DOHH2 (cell line): ENCODE measurements around the gene EGR1.

Experiments
- CTCF ChIP-seq: fragments of 200-600 bp; sonication (generic); IDR thresholded peaks from one replicate; pipeline ENCODE4 v1.5.1; 2014; ENCODE audit warnings: antibody characterized with exemption, mild to moderate bottlenecking, low read depth, low read length; ENCODE audit not compliant: poor library complexity, severe bottlenecking
- EZH2phosphoT487 ChIP-seq: fragments of 200-600 bp; sonication (generic); IDR thresholded peaks from 2 replicates; pipeline ENCODE4 v1.6.1; 2017; ENCODE audit warnings: borderline replicate concordance, mild to moderate bottlenecking, antibody characterized with exemption, low read length, moderate library complexity, mixed read lengths

DNA sequence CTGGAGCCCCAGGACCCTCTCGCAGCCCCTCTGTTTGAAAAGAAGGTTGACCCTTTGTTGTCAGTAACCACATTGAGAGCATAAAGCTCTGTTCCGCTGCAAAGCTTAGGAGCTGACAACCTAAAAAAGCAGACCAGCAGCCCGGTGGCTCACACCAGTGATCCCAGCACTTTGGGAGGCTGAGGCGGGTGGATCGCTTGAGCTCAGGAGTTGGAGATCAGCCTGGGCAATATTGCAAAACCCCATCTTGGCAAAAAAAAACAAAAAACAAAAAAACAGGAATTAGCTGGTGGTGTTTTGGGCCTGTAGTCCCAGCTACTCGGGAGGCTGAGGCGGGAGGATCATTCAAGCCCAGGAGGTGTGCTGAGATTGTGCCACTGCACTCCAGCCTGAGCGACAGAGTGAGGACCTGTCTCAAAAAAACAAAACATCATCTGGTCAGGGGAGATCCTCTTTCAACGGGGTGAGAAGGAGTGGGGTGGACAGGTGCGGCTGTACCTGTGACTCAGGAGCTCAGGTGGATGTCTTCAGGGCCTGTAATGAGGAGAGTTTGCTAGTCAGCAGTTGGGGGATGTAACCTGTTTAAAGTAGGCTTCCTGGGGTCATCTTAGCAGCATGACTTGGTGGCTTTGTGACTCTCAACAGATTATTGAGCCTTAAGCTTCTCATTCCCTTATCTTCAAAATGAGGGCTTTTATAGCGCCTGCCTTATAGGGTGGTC, 27.1 kb upstream of the EGR1 start:
- TF ChIP-seq EZH2phosphoT487, result no peak
- no peak for TF ChIP-seq CTCF
